ENCODE data around the gene EEFSEC.

The EEFSEC gene

GRCh38 chr3:128356822-128357221, 203.5 kb downstream of the EEFSEC start:
- DNase-seq, result no peak

DNA sequence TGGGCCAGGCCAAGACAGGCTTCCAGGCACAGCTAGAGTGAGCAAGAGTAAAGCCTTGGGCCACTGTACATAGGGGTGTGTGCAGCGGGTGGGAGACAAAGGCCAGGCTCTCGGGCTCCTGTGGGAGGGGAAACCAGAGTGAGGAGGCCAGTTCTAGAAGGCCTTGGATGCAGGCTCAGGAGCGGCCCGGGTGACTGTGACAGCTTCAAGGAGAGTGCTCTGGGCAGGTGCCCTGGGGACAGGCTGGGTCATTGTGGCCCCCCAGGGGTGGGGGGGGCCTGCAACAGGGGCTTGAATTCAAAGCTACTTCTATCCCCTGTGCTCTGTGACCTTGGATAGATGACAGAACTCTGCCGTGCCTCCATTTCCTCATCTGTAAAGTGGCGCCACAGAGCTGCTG, 204.3 kb downstream of the EEFSEC start:
- DNase-seq, result no peak

- DNase-seq, result no peak
Observed at GRCh38 chr3:128358156-128358895, 205.0 kb downstream of the EEFSEC start.

GRCh38 chr3:128359060-128359664, 205.9 kb downstream of the EEFSEC start:
- DNase-seq, result no peak

- no peak for DNase-seq
Observed at GRCh38 chr3:128359846-128360642, 206.8 kb downstream of the EEFSEC start.

GRCh38 chr3:128360705-128361271, 207.5 kb downstream of the EEFSEC start:
- DNase-seq, result no peak

DNA sequence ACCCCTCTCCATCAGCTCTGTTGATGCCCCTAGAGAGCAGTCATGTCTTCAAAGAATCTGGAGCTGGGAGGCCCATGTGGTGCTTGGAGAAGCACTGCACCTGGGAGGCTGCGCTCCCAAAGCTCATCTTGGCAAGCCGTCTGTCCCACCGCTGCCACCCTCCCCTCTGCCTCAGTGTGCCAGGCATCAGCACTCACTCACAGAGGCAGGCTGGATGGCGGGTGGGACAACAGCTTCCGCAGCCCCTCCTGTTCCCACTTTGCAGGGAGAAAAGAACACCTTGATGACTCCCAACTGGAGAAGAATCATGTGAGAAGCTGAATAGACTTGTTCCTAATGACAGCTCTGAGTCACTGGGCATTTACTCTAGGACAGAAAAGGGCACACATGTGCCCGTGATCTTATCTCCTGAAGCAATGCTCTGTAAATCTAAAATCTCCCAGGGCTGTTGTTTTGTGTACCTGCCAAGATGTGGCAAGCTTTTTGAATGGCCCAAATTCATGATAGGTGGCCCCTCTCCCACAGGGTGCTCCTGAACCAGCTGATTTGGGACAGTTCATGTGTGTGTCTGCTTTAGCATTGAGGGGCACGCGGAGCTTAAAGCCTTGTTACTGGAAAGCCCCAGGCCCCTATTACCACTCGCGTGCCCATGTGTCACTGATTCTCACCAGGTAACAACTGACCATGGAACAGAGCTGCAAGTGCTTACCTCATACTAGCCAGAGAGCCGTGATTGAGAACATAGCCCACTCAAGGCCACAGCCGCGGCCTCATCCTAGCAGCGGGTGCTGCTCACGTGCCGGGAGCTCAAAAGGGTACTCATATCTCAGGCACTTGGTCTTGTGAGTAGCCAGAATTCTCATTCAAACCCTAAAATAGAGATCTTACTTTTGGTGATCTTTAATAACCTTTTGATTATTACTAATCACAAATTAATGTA, 209.0 kb downstream of the EEFSEC start:
- DNase-seq, result no peak

- DNase-seq, result no peak
Observed at GRCh38 chr3:128364291-128364690, 211.0 kb downstream of the EEFSEC start.

GRCh38 chr3:128364808-128365360, 211.6 kb downstream of the EEFSEC start:
- no peak for DNase-seq

DNA sequence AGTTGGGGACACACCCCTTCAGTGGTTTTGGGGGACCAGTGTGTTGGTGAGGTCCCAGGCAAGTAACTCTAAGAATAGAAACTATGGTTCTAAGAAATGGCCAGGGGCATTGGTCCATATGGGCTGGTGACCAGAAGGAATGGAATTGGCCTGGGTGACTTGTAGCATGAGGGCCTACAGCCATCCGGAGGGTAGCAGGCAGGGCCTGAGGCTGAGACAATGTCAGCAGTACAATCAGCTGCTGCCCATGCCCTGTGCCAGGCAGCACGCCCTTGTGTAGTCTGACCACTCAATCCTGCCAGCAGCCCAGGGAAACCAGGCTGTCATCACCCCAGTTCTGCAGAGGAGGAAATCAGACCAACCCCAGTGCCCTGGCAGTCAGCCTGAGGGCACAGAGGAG, 212.9 kb downstream of the EEFSEC start:
- no peak for DNase-seq

- no peak for DNase-seq
Observed at GRCh38 chr3:128366652-128367051, 213.4 kb downstream of the EEFSEC start.

GRCh38 chr3:128367221-128367620, 213.9 kb downstream of the EEFSEC start:
- DNase-seq, result no peak

DNA sequence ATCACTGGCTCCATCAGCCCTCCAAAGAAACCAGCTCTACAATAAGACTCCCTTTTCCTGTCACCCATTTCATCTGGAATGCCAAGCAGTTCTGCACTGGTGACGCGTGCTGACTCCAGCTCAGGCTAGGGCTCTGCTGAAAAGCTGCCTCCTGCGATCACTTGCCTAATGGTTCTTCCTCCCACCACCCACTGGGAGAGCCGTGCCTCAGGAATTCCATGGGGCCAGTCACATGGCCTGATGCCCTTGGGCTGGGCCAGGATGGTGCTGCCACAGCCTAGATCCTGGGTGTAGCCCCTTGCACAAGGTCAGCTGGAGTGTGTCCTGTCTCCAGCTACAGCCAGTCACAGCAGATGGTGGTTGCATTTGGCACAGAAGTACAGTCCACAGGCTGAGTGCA, 214.5 kb downstream of the EEFSEC start:
- no peak for DNase-seq

DNA sequence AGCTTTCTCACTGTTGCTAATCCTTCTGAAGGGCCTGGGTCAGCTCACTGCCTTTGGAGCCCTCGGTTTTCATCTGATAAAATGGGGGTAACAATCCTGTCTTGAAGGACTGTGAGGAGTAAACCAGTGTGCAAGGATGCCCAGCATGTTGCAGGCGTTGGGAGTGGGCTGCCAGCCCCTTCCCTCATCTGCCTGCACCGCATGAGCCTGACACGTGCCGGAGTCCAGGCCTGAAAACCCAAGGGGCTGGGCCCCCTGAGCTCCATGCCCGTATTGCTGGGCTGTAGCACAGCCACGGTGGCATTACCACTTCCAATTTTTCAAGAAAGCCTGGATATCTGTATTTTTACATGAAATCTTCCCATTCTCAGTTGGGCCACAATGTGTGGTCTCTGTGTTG, 215.3 kb downstream of the EEFSEC start:
- no peak for DNase-seq

DNA sequence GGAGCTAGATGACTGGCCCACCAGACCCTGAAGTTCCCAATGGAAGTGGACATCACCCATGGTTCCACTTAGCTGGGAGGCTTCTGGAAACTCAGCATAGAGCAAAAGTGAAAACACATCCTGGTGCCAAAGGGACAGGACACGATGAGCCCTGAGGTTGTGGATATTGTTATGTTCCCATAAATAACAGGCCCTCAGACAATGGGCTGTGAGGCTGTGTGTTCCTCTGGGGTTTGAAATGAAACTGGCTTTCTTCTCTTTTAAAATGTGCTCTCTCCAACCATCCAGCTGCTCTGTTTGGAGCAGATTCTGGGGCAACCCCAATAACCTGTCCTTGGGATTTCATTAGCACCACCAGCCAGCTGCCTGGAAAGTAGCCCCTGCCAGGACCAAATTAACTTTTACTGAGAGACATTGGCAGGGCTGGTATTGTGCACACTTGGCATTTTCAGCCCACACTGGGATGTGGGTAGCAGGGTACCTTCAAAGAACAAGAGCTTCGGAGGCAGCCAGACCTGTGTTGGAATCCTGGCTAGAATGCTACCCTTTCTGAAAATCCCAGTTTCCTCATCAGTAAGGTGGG, 215.9 kb downstream of the EEFSEC start:
- DNase-seq, result no peak

DNA sequence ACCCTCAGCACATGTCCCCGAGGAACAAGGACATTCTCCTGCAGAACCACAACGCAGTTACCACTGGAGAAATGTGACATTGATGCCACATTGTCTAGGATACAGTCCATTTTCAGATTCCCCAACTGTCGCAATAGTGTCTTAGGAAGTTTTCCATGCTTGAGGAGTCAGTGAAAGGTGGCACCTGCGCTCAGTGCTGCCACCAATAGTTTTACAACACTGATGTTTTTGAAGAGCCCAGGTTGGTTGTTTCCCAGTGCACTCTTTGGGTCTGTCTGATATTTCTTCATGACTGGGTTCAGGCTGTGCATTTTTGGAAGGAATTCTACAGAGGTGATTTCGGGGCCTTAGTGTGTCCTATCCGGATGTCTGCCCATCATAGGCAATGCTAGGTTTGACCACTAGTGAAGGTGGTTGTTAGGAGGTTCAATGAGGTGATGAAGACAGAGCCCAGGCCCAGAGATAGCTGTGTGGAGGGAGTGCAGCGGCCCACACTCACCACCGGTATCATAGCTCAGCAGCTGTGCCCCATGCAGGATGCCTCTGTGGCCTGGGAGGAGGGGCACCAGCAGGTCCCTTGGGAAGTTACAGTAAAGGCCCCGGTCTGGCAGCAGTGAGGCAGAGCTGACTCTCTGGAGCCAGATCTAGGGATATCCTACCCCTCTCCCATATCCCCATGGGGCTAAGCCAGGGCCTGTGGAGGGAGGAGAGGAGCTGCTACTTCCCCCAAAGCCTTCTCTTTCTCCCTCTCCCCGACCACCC, 216.8 kb downstream of the EEFSEC start:
- no peak for DNase-seq

- no peak for DNase-seq
Observed at GRCh38 chr3:128372281-128372680, 219.0 kb downstream of the EEFSEC start.

GRCh38 chr3:128372707-128373533, 219.6 kb downstream of the EEFSEC start:
- no peak for DNase-seq

GRCh38 chr3:128374746-128375445, 221.6 kb downstream of the EEFSEC start:
- no peak for DNase-seq

Measured in NCI-H2081 treated with DMSO at 0.1 percent for 48 hours (cell line).